Measurements from ENCODE around the gene LAMA4. TPM values are rescaled to one million over a fixed set of nuclear protein-coding genes. Genes with fewer than 3 reads are reported as not detected.

LAMA4 gene
- total RNA-seq, 1 donor from 2014 or later = 0.22 TPM

GRCh38 chr6:112288475-112288874 is 34.1 kb upstream of the LAMA4 start:
- TF ChIP-seq CTCF (IDR thresholded peaks at IDR 0.05; ENCODE audit: partially characterized antibody, unreplicated experiment) = no peak
- H3K4me1 Mint-ChIP-seq (ENCODE audit: low read depth, unreplicated experiment) = peaks cover 13% of the 10 kb centered on the region
- DNase-seq = no peak
- H3K4me3 Mint-ChIP-seq (ENCODE audit: unreplicated experiment) = no peak overlapping the region
- no peak overlapping the region for H3K27ac Mint-ChIP-seq (ENCODE audit: unreplicated experiment)
- H3K27me3 Mint-ChIP-seq (ENCODE audit: unreplicated experiment) = no peaks in the 10 kb centered on the region
- no peaks in the 10 kb centered on the region for H3K36me3 Mint-ChIP-seq (ENCODE audit: unreplicated experiment)
- no peaks in the 10 kb centered on the region for H3K9me3 Mint-ChIP-seq (ENCODE audit: unreplicated experiment)

GRCh38 chr6:112287577-112288225 is 33.3 kb upstream of the LAMA4 start:
- no peak for TF ChIP-seq CTCF (IDR thresholded peaks at IDR 0.05; ENCODE audit: partially characterized antibody, unreplicated experiment)
- no peaks in the 10 kb centered on the region for H3K36me3 Mint-ChIP-seq (ENCODE audit: unreplicated experiment)
- H3K27me3 Mint-ChIP-seq (ENCODE audit: unreplicated experiment) = no peaks in the 10 kb centered on the region

GRCh38 chr6:112286500-112287144 is 32.3 kb upstream of the LAMA4 start:
- TF ChIP-seq CTCF (IDR thresholded peaks at IDR 0.05; ENCODE audit: partially characterized antibody, unreplicated experiment) = no peak
- Mint-ChIP-seq H3K27ac (ENCODE audit: unreplicated experiment) (no peak overlapping the region), H3K4me1 (ENCODE audit: low read depth, unreplicated experiment) (peaks cover 23% of the 10 kb centered on the region), H3K27me3 (ENCODE audit: unreplicated experiment) (no peaks in the 10 kb centered on the region), H3K9me3 (ENCODE audit: unreplicated experiment) (no peaks in the 10 kb centered on the region), H3K4me3 (ENCODE audit: unreplicated experiment) (no peak overlapping the region), H3K36me3 (ENCODE audit: unreplicated experiment) (no peaks in the 10 kb centered on the region)
- DNase-seq = no peak

More at GRCh38 chr6:112287577-112288225, 33.3 kb upstream of the LAMA4 start:
- Mint-ChIP-seq H3K4me3 (ENCODE audit: unreplicated experiment) (no peak overlapping the region), H3K9me3 (ENCODE audit: unreplicated experiment) (no peaks in the 10 kb centered on the region), H3K4me1 (ENCODE audit: low read depth, unreplicated experiment) (peaks cover 17% of the 10 kb centered on the region), H3K27ac (ENCODE audit: unreplicated experiment) (no peak overlapping the region)
- no peak for DNase-seq

- TF ChIP-seq CTCF (IDR thresholded peaks at IDR 0.05; ENCODE audit: partially characterized antibody, unreplicated experiment) = no peak
- Mint-ChIP-seq H3K27me3 (ENCODE audit: unreplicated experiment) (no peaks in the 10 kb centered on the region), H3K27ac (ENCODE audit: unreplicated experiment) (no peak overlapping the region), H3K4me3 (ENCODE audit: unreplicated experiment) (no peak overlapping the region), H3K4me1 (ENCODE audit: low read depth, unreplicated experiment) (peaks cover 23% of the 10 kb centered on the region), H3K36me3 (ENCODE audit: unreplicated experiment) (no peaks in the 10 kb centered on the region), H3K9me3 (ENCODE audit: unreplicated experiment) (no peaks in the 10 kb centered on the region)
- no peak for DNase-seq
Observed at GRCh38 chr6:112286010-112286409, 31.6 kb upstream of the LAMA4 start.

GRCh38 chr6:112284603-112285002 is 30.2 kb upstream of the LAMA4 start:
- Mint-ChIP-seq H3K27ac (ENCODE audit: unreplicated experiment) (no peak overlapping the region), H3K36me3 (ENCODE audit: unreplicated experiment) (no peaks in the 10 kb centered on the region), H3K9me3 (ENCODE audit: unreplicated experiment) (no peaks in the 10 kb centered on the region), H3K4me3 (ENCODE audit: unreplicated experiment) (no peak overlapping the region), H3K27me3 (ENCODE audit: unreplicated experiment) (no peaks in the 10 kb centered on the region), H3K4me1 (ENCODE audit: low read depth, unreplicated experiment) (peaks cover 24% of the 10 kb centered on the region)
- no peak for DNase-seq
- TF ChIP-seq CTCF (IDR thresholded peaks at IDR 0.05; ENCODE audit: partially characterized antibody, unreplicated experiment) = no peak
